Fibroblast of the aortic adventitia (primary cell): ENCODE results near the gene GALP. TPM values are rescaled to one million over a fixed set of nuclear protein-coding genes. Genes with fewer than 3 reads are reported as not detected.
A peak's percentile ranks its signal among the peaks of the same experiment; 100 is the strongest.
"Not testable (repeated sequence)": the region's sequence is repeated elsewhere in the genome, so short reads cannot be mapped to it uniquely, and the experiment has no call there.

Experiments used
- DNase-seq: peaks from one replicate; pipeline ENCODE4 v3.0.0-alpha.2; 2010; ENCODE audit warnings: low read depth
- H3K4me3 ChIP-seq: 2 replicates; pipeline ENCODE4 v1.5.1; 2011; ENCODE audit warnings: low read depth, mild to moderate bottlenecking, control low read depth, low read length, moderate library complexity
- total RNA-seq: library from RNA; depleted of rRNA; stranded (reverse); fragments of >200 nt; gene quantifications from 2 replicates; pipeline ENCODE4 v1.2.3, GENCODE V29; 2012; ENCODE audit warnings: low replicate concordance
- TF ChIP-seq, protein P1 (sequence below): IDR thresholded peaks from 2 replicates; pipeline ENCODE4 v1.5.1; 2011; ENCODE audit warnings: mild to moderate bottlenecking, low read length, control low read depth, inconsistent platforms; ENCODE audit not compliant: insufficient read depth

GALP gene
- total RNA-seq, 1 donor: not detected

DNA sequence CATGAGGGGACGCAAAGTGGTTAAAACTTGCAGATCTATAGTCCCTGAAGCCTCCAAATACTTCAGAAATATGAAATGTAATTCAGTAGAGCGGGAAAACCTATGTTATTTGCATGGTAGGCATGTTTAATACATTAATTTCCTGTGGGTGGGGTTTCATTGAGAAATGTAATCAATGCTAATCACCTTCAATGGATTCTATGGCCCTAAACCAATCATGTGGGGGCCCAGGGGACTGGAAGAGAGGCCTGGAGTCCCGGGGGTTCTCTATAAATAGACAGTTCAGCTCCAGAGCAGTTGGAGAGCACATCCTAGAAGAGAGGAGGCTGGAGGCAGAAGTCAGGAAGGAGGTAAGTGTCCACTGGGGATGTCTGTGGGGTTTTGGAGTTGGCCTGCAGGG lies 26.2 kb downstream of the GALP start, which contains the start of gene ZSCAN5C:
Gene ZSCAN5C (plus strand): TSS at position 301 of the 400 bp plus-strand sequence. CDS start 3,641 bp downstream, outside the sequence.
- TF ChIP-seq, protein P1, sequence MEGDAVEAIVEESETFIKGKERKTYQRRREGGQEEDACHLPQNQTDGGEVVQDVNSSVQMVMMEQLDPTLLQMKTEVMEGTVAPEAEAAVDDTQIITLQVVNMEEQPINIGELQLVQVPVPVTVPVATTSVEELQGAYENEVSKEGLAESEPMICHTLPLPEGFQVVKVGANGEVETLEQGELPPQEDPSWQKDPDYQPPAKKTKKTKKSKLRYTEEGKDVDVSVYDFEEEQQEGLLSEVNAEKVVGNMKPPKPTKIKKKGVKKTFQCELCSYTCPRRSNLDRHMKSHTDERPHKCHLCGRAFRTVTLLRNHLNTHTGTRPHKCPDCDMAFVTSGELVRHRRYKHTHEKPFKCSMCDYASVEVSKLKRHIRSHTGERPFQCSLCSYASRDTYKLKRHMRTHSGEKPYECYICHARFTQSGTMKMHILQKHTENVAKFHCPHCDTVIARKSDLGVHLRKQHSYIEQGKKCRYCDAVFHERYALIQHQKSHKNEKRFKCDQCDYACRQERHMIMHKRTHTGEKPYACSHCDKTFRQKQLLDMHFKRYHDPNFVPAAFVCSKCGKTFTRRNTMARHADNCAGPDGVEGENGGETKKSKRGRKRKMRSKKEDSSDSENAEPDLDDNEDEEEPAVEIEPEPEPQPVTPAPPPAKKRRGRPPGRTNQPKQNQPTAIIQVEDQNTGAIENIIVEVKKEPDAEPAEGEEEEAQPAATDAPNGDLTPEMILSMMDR: no peak
- DNase-seq: no peak
- no peak within 1 kb of the TSS for H3K4me3 ChIP-seq

GRCh38 chr19:56207581-56207980 lies 31.8 kb downstream of the GALP start:
- not testable (repeated sequence) for DNase-seq, H3K4me3 ChIP-seq

GRCh38 chr19:56209091-56209490 lies 33.3 kb downstream of the GALP start:
- TF ChIP-seq, protein P1: no peak
- H3K4me3 ChIP-seq: no peak overlapping the region
- DNase-seq: no peak

DNA sequence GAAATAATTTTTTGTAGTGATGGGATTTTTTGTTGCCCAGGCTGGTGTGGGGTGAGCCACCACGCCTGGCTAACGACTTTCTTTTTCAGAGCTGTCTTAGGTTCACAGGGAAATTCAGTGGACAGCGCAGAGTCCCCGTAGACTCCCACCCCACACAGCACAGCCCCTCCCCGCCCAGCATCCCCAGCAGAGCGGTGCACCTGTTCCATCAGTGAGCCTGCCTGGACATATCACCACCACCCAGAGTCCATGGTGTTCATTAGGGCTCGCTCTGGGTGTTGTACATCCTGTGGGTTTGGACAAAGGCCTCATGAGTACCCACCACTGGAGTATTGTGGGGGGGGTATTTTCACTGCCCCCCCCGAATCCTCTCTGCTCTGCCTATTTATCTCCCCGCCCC lies 34.2 kb downstream of the GALP start:
- H3K4me3 ChIP-seq, DNase-seq: not testable (repeated sequence)

DNA sequence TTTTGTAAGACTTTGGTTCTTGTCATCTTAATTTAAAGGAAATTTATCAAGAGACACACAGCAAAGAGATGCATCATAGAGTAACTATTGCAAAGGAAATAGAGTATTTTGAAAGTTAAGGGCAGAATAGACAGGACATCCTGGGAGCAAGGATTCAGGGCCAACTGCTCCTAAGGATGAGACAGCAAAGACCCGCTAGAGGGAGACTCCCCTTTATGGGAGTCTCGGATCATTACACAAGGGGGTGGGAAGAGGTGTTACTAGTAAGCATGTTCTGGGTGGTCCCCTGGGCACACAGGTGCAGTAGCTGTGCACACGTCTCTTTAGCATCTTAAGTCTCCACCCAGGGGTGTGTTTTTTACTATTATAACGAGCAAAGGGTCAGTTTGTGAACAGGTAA lies 35.9 kb downstream of the GALP start:
- TF ChIP-seq, protein P1: no peak
- H3K4me3 ChIP-seq: no peak overlapping the region
- DNase-seq: no peak

DNA sequence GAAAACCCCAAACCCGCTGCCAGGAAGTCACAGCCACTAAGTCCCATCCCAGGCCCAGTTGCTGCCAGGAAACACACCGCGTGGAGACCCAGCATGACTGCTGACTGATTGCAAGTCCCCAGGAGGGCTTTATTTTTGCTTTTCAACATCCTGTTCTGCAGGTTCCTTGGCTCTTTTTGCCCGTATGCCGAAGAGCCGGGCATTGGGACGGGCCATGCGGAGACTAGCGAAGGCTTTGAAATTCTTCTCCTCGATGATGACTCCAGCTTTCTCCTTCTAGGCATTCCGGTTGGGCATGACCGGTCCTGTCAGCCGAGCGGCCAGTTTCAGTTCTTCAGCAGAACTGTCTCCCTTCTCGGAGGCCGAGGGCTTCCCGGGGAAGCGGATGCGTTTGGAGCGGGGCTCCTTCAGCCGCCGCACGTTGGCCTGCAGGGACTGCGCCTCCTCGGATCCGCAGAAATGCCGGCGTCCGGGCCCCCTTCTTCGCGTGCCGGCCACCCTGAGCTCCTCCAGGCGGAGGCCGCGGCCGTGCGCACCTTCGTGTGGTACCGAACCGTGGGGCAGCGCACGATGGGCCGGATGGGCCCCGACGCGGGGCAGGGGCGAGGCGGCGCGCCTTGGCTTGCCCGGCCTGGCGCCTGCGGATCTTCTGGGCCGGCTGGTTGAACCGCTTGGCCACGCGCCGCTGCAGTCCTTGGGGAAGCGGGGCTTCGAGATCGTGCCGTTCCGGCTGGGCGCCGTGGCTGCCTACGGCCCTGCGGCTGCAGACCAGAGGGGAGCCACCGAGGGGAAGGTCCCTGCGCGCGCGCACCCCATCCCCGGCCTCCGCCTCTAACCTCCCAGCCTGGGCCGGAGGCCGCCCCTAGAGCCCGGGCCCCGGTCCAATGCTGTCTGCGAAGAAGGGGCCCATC lies 41.5 kb downstream of the GALP start:
- peak; percentile 17 for DNase-seq
- TF ChIP-seq, protein P1: no peak
- H3K4me3 ChIP-seq: peak overlapping the region; percentile 37

GRCh38 chr19:56218961-56219360 lies 43.2 kb downstream of the GALP start:
- no peak overlapping the region for H3K4me3 ChIP-seq
- DNase-seq: no peak
- TF ChIP-seq, protein P1: no peak

DNA sequence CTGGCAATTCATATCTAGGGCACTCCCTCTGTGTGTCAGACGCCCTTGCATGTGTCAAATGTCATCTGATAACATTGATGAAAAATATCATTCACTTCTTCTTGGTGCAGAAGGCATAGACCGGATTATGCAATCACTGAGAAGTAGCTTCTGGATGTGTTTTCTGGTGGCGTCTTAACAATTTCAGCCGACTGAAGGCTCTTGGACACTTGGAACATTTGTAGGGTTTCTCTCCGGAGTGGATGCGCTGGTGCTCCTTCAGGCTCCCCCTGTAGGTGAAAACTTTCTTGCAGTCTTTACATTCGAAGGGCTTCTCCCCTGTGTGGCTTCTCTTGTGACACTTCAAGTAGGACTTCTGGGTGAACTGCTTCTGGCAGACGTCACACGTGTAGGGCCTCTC lies 45.6 kb downstream of the GALP start:
- TF ChIP-seq, protein P1: peak; percentile 2
- DNase-seq: peak; percentile 1
- not testable (repeated sequence) for H3K4me3 ChIP-seq
